ENCODE measurements around the gene KDSR.

KDSR gene

GRCh38 chr18:63284827-63285733 lies 81.9 kb downstream of the KDSR start:
- DNase-seq (ENCODE audit: low spot score) = no peak
- no peak for FAIRE-seq

- DNase-seq (ENCODE audit: low spot score) = no peak
- no peak for FAIRE-seq
Observed at GRCh38 chr18:63284173-63284799, 82.7 kb downstream of the KDSR start.

- FAIRE-seq (no peak), DNase-seq (ENCODE audit: low spot score) (no peak)
Observed at GRCh38 chr18:63283305-63284094, 83.5 kb downstream of the KDSR start.

- FAIRE-seq = no peak
Observed at GRCh38 chr18:63282793-63283192, 84.2 kb downstream of the KDSR start.

More at GRCh38 chr18:63282793-63283192, 84.2 kb downstream of the KDSR start:
- DNase-seq (ENCODE audit: low spot score) = no peak

Data from RCC 7860 (cell line).